GM19238 (cell line): ENCODE measurements around the gene EFNA3.

Experiments used
- DNase-seq: peaks from one replicate; pipeline ENCODE4 v3.0.0; 2011; ENCODE audit warnings: low spot score; ENCODE audit not compliant: insufficient read length

Gene EFNA3

GRCh38 chr1:155083052-155083541 lies 4.5 kb downstream of the EFNA3 start:
- no peak for DNase-seq

DNA sequence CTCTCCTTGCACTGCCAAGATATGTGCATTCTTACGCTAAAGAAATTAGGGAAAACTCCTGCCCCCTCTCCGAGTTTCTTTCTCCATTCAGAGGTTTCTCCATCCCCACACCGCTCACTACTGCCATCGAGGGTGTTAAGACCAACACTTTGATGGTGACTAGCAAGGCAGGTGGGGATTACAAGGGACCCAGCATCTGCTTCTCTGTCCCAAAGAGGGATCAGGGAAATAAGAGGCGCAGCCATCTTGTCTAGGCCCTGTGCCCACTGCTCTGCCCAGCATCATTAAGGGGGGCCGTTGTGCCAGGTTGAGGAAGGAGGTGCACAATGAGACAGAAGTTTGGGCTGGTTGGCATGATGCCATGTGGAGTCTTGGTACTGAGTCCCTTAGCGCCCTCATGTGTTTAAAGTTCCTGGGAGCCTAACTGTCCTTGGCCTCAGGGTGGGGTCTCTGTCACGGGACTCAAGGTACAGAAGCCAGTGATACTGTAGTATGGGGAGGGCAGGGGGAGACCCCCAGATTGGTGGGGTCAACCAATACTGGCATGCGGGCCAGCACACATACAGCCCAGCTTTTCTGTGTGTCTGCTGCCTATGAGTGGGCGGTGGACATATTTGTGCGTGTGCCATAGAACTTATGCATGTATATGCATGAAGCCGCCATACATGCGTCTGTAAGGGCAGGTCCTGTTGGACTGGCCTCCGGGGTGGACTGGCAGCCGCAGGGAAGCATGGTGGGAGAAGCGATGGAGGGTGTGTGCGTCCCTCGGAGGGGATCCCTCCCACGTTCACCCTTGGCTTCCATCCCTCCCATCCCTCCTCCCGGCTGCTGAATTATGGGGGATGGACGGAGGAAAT lies 5.5 kb downstream of the EFNA3 start:
- no peak for DNase-seq

- peak; percentile 98 for DNase-seq
Measured at GRCh38 chr1:155084722-155085503, 6.3 kb downstream of the EFNA3 start.

DNA sequence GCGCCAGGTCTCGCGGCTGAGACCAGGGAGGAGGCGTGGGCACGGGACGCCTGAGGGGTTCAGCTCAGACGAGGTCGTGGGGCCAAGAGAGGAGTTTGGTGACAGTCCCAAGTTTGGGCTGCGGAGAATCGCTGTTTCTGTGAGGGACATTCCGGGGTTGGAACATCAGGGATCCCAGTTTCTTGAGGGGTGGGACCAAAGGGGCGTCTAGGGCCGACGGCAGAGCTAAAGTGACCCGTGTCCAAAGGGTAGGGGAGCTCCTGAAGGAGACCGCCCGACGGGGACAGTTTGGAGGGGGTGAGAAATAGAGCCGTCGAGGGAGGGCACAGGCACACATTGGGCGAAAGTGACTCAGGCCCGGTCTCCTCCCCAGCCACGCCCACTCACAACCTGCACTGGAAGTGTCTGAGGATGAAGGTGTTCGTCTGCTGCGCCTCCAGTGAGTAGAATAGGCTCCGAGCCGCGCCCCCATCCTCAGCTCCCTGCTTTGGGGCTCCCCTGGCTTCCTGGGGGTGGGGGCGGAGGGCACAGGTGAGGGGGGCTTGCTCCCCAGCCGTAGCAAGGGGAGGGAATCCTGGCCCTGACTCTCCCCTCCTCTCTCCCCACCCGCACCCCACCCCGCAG lies 7.0 kb downstream of the EFNA3 start:
- DNase-seq, result no peak

DNA sequence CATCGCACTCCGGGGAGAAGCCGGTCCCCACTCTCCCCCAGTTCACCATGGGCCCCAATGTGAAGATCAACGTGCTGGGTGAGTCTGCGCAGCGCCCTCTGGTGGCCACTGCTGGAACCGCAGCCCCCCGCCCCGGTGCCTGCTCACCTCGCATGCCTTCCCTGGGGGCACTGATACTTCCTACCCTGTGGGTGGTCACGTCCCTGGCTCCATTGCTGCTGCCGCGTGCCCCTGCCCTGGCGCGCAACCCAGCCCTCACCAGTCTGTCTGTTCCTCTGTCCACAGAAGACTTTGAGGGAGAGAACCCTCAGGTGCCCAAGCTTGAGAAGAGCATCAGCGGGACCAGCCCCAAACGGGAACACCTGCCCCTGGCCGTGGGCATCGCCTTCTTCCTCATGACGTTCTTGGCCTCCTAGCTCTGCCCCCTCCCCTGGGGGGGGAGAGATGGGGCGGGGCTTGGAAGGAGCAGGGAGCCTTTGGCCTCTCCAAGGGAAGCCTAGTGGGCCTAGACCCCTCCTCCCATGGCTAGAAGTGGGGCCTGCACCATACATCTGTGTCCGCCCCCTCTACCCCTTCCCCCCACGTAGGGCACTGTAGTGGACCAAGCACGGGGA lies 7.6 kb downstream of the EFNA3 start:
- peak; percentile 71 for DNase-seq

GRCh38 chr1:155086856-155087535 lies 8.4 kb downstream of the EFNA3 start:
- DNase-seq, result no peak

DNA sequence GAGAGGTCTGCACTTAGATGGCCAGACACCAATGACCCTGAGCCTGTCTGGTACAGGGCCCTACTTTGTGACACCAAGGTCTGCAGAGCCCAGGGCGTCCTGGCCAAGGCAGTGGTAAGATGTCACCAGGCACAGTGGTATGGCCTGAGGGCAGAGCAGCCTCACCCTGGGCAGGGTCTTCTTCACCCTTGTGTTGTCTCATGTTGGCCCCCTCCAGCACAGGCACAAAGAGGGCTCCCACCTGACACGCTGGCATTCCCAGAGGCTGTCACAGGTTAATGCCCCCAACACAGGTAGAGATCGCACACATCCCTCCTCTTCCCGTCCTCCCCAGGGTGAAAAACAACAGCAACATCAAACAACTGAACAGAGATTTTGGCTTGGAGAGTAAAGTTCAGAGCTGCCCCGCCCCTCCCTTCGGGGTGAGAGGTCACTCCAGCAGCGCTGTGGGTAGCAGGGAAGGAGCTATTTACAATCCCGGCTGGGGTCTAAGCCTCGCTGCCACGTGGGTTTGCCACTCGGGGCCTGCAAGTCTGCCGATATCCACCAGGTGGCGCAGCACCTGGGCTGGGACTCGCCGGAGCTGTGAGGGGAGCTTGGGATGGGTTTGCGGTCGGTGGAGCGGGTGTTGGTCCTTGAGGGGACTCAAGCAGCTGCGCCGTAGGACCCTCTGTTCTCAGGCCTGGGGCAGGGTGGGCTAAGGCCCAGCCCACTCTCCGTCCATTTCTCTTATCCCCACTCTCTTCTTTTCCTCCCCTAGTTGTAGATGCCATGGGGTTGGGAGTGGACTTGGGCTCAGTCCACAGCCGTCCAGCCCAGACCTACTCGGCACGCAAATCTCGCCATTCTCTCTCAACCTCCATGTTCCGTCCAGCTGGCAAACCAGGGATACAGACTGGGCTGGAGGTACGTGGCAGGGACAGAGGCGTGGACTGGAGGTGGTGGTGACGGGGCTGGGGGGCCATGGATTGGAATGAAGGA lies 12.7 kb downstream of the EFNA3 start:
- peak; percentile 68 for DNase-seq

- DNase-seq, result no peak
Measured at GRCh38 chr1:155092131-155092530, 13.5 kb downstream of the EFNA3 start.

- no peak for DNase-seq
Measured at GRCh38 chr1:155092641-155093040, 14.0 kb downstream of the EFNA3 start.

GRCh38 chr1:155093911-155094621 lies 15.4 kb downstream of the EFNA3 start:
- DNase-seq, result no peak

- no peak for DNase-seq
Measured at GRCh38 chr1:155094622-155094948, 15.9 kb downstream of the EFNA3 start.

- DNase-seq, result no peak
Measured at GRCh38 chr1:155099331-155099730, 20.7 kb downstream of the EFNA3 start.

DNA sequence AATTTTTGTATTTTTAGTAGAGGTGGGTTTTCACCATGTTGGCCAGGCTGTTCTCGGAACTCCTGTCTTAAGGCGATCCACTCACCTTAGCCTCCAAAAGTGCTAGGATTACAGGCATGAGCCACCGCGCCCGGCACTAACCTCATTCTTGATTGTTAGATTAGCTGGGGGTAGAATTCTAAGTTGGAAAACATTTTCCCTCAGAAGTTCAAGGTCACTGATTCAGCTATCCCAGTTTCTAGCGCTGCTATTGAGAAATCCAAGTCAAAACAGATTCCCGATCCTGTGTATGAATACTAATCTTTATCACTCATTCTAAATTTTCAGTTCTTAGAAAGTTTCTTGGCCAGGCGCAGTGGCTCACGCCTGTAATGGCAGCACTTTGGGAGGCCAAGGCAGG lies 24.7 kb downstream of the EFNA3 start:
- DNase-seq, result no peak

- DNase-seq, result no peak
Measured at GRCh38 chr1:155104605-155105534, 26.2 kb downstream of the EFNA3 start.

GRCh38 chr1:155105604-155106011 lies 27.0 kb downstream of the EFNA3 start:
- DNase-seq, result no peak

GRCh38 chr1:155106862-155107261 lies 28.2 kb downstream of the EFNA3 start:
- no peak for DNase-seq

DNA sequence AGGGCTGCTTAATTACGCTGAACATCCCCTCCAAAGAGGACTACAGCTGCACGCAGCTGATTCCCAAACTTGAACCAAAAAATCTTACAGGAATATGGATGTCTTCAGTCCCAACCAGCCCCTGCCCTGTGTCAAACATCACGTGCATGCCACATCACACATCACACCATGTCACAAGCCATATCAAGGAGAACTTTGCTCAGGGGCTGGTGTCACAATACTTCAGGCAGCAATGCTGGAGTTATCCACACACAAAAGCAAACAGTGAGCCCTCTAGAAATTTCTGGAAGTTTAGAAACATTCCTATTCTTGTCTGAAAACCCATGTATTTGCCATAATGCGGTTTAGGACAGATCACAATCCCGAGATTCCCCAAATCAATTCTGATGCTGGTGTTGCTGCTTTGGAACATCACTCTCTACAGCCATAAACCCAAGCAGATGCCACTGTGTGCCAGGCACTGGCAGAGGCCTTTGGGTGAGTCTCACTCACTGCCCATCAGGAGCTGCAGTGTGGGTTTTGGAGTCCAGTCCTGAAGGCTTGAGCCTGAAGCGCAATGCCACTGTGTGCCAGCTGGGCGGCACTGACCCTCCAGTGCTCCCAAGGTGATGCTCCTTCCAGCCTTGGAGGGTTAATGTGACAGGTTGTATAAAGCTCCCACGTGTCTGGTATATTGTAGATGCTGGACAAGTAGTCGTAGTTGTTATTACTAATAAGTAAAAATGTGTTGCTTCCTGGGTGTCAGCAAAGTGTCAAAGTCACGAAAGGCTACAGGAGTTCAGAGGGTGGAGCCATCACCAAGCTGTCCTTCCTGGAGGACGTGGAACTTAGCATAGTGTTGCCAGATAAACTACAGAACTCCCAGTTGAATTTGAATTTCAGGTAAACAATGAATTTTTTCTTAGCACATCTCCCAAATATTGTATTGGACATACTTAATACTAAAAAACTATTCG lies 28.9 kb downstream of the EFNA3 start:
- DNase-seq, result no peak
